Vagina (tissue), 2 donors: ENCODE measurements around the gene CAMTA2. TPM values are rescaled to one million over a fixed set of nuclear protein-coding genes. Genes with fewer than 3 reads are reported as not detected.

Source experiments
- DNase-seq, 2 donors: peaks; one replicate each; pipeline ENCODE4 v3.0.0-alpha.2; 2017; ENCODE audit errors: extremely low spot score in 2 of 2
- H3K27ac ChIP-seq: fragments of 200-600 bp; sonication (generic); one replicate; pipeline ENCODE4 v1.5.1; 2019
- H3K27me3 ChIP-seq: fragments of 200-600 bp; sonication (generic); one replicate; pipeline ENCODE4 v1.5.1; 2019
- H3K36me3 ChIP-seq, 2 donors: fragments of 200-600 bp; sonication (generic); one replicate each; pipeline ENCODE4 v1.5.1; 2017 to 2019
- H3K4me1 ChIP-seq: fragments of 200-600 bp; sonication (generic); one replicate; pipeline ENCODE4 v1.5.1; 2019
- H3K4me3 ChIP-seq, 2 donors: fragments of 200-600 bp; sonication (generic); 1 replicate in 1 of 2; 2 replicates in 1 of 2; pipeline ENCODE4 v1.5.1; 2016 to 2019
- H3K9me3 ChIP-seq: fragments of 200-600 bp; sonication (generic); one replicate; pipeline ENCODE4 v1.5.1; 2019
- CTCF ChIP-seq, 3 experiments: fragments of 450-650 bp in 2 of 3; fragments of 200-600 bp in 1 of 3; sonication (generic) in 1 of 3; IDR thresholded peaks; one replicate each; pipeline ENCODE4 v1.5.1; 2017 to 2019; ENCODE audit warnings: antibody characterized with exemption in 3 of 3, mild to moderate bottlenecking in 2 of 3, moderate library complexity in 2 of 3
- POLR2A ChIP-seq, 2 donors: fragments of 450-650 bp; IDR thresholded peaks; one replicate each; pipeline ENCODE4 v1.6.1; 2017; ENCODE audit warnings: antibody characterized with exemption in 2 of 2, mild to moderate bottlenecking in 2 of 2, moderate library complexity in 2 of 2
- POLR2AphosphoS5 ChIP-seq, 2 donors: sonication (generic); formaldehyde crosslinking; IDR thresholded peaks; one replicate each; pipeline ENCODE4 v1.9.0; 2017; ENCODE audit warnings: antibody characterized with exemption in 2 of 2, mild to moderate bottlenecking in 2 of 2, low read depth in 1 of 2; ENCODE audit not compliant: insufficient read depth in 1 of 2
- intact Hi-C: fragments of 100-400 bp; cut with DNase I; formaldehyde crosslinking; loops from one replicate; pipeline ENCODE4 v1.15.1; 2023
- total RNA-seq: library from RNA; depleted of rRNA; stranded (reverse); fragments of >200 nt; gene quantifications from one replicate; pipeline ENCODE4 v1.2.3, GENCODE V29; 2016

CAMTA2 gene
- 36.3 TPM for total RNA-seq

GRCh38 chr17:4986951-4987766 lies at the start of gene CAMTA2:
CAMTA2 (minus strand) TSS chr17:4987675; CDS start chr17:4986222, 1,453 bp downstream.
- no peak for DNase-seq
- H3K4me1 ChIP-seq = peaks cover 32% of the 10 kb centered on the region
- peak within 1 kb of the TSS; percentile 89 for H3K27ac ChIP-seq
- intact Hi-C loops = loop anchor here (10.0 kb wide), 1 partner anchor 48 kb away; the partner anchor contains the start of gene SLC52A1
- H3K4me3 ChIP-seq = peak within 1 kb of the TSS; percentile 66 to 95
- TF ChIP-seq POLR2AphosphoS5 (IDR thresholded peaks at IDR 0.05; ENCODE audit: insufficient read depth in 1 of 2, low read depth in 1 of 2) (peak; percentile 69 to 93), POLR2A (IDR thresholded peaks at IDR 0.05) (peak in 1 of 2 donors; percentile 81), CTCF (IDR thresholded peaks at IDR 0.05) (peak; percentile 22 to 89 (median 63))
- H3K9me3 ChIP-seq = no peaks in the 10 kb centered on the region
- no peaks in the 10 kb centered on the region for H3K27me3 ChIP-seq
- peaks cover 0 to 6% of the 10 kb centered on the region in 2 donors for H3K36me3 ChIP-seq

GRCh38 chr17:5035315-5035714 lies 47.8 kb upstream of the CAMTA2 start, which contains the start of gene SLC52A1:
SLC52A1 (minus strand) TSS chr17:5035426; CDS start chr17:5034606, 820 bp downstream.
- Histone ChIP-seq H3K4me1 (peaks cover 8% of the 10 kb centered on the region), H3K27me3 (no peaks in the 10 kb centered on the region), H3K36me3 (no peaks in the 10 kb centered on the region), H3K4me3 (peak within 1 kb of the TSS; percentile 5 to 19), H3K9me3 (no peaks in the 10 kb centered on the region), H3K27ac (no peak within 1 kb of the TSS)
- no peak for DNase-seq
- TF ChIP-seq POLR2A (IDR thresholded peaks at IDR 0.05) = no peak
- TF ChIP-seq CTCF (IDR thresholded peaks at IDR 0.05) = no peak
- no peak for TF ChIP-seq POLR2AphosphoS5 (IDR thresholded peaks at IDR 0.05; ENCODE audit: insufficient read depth in 1 of 2, low read depth in 1 of 2)
- intact Hi-C loops = loop anchor here (10.0 kb wide), 1 partner anchor 51 kb away; the partner anchor contains the start of gene CAMTA2

GRCh38 chr17:5034651-5035050 lies 47.2 kb upstream of the CAMTA2 start:
- Histone ChIP-seq H3K9me3 (no peaks in the 10 kb centered on the region), H3K4me3 (no peak overlapping the region), H3K36me3 (no peaks in the 10 kb centered on the region), H3K4me1 (peaks cover 8% of the 10 kb centered on the region), H3K27ac (no peak overlapping the region), H3K27me3 (no peaks in the 10 kb centered on the region)
- TF ChIP-seq CTCF (IDR thresholded peaks at IDR 0.05) = no peak
- no peak for TF ChIP-seq POLR2AphosphoS5 (IDR thresholded peaks at IDR 0.05; ENCODE audit: insufficient read depth in 1 of 2, low read depth in 1 of 2)
- TF ChIP-seq POLR2A (IDR thresholded peaks at IDR 0.05) = no peak
- no peak for DNase-seq
- intact Hi-C loops = loop anchor here (10.0 kb wide), 1 partner anchor 50 kb away; the partner anchor contains the start of gene CAMTA2

- no peak for DNase-seq
- TF ChIP-seq POLR2A (IDR thresholded peaks at IDR 0.05) (no peak), POLR2AphosphoS5 (IDR thresholded peaks at IDR 0.05; ENCODE audit: insufficient read depth in 1 of 2, low read depth in 1 of 2) (no peak), CTCF (IDR thresholded peaks at IDR 0.05) (no peak)
These were observed 46.6 kb upstream of the CAMTA2 start for GRCh38 chr17:5034063-5034462.

More at GRCh38 chr17:5034063-5034462, 46.6 kb upstream of the CAMTA2 start:
- Histone ChIP-seq H3K27me3 (no peaks in the 10 kb centered on the region), H3K27ac (no peak overlapping the region), H3K4me3 (no peak overlapping the region), H3K36me3 (no peaks in the 10 kb centered on the region), H3K4me1 (peaks cover 8% of the 10 kb centered on the region), H3K9me3 (no peaks in the 10 kb centered on the region)
- intact Hi-C loops = loop anchor here (10.0 kb wide), 1 partner anchor 49 kb away; the partner anchor contains the start of gene CAMTA2
